Cardiac fibroblast (primary cell): ENCODE results near the gene XPO5.

Experiments
- DNase-seq, 2 donors: peaks; one replicate each; pipeline versions ENCODE4 v3.0.0 to v3.0.0-alpha.2; 2010; ENCODE audit warnings: low read depth in 2 of 2
- H3K4me3 ChIP-seq, 2 donors: replicated peaks in 1 of 2; 1 replicate in 1 of 2; 2 replicates in 1 of 2; pipeline ENCODE4 v1.5.1; 2011; ENCODE audit warnings: low read depth in 2 of 2, low read length in 2 of 2, mild to moderate bottlenecking in 2 of 2, moderate library complexity in 1 of 2
- TF ChIP-seq, protein P1 (sequence below): IDR thresholded peaks from one replicate; pipeline ENCODE4 v1.5.1; 2011; ENCODE audit warnings: low read depth, mild to moderate bottlenecking, low read length, inconsistent platforms

The XPO5 gene

DNA sequence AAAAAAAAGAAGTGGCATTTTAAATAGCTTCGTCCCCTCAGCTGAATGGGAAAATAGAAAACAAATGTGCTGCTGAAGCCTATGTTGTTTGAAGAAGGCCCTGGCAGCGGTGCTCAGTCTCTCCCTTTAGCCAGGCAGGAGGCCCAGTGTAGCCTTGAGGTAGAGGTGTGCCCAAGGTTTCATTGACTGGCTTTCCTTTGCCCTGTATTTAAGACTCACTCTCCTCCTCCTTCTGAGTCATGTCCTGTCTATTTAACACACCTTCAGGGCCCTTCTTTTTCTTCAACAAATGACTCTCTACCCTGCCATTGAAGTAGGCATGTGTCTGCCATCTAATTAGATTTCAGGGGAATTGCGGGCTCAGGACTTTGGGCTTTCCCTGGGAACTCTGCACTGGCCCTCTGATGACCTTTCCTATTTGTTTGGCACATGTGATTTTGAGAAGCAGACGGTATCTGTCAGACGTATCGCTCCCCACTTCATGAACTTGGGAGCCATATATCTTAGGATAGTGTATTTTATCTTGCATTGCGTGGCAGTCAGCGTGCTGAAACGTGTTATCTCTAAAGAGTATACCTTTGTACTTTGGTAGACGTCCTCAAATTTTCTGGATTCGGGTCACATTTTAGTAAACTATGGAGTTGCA, 94.1 kb downstream of the XPO5 start:
- TF ChIP-seq, protein P1, sequence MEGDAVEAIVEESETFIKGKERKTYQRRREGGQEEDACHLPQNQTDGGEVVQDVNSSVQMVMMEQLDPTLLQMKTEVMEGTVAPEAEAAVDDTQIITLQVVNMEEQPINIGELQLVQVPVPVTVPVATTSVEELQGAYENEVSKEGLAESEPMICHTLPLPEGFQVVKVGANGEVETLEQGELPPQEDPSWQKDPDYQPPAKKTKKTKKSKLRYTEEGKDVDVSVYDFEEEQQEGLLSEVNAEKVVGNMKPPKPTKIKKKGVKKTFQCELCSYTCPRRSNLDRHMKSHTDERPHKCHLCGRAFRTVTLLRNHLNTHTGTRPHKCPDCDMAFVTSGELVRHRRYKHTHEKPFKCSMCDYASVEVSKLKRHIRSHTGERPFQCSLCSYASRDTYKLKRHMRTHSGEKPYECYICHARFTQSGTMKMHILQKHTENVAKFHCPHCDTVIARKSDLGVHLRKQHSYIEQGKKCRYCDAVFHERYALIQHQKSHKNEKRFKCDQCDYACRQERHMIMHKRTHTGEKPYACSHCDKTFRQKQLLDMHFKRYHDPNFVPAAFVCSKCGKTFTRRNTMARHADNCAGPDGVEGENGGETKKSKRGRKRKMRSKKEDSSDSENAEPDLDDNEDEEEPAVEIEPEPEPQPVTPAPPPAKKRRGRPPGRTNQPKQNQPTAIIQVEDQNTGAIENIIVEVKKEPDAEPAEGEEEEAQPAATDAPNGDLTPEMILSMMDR = no peak
- DNase-seq = no peak
- no peak overlapping the region for H3K4me3 ChIP-seq

DNA sequence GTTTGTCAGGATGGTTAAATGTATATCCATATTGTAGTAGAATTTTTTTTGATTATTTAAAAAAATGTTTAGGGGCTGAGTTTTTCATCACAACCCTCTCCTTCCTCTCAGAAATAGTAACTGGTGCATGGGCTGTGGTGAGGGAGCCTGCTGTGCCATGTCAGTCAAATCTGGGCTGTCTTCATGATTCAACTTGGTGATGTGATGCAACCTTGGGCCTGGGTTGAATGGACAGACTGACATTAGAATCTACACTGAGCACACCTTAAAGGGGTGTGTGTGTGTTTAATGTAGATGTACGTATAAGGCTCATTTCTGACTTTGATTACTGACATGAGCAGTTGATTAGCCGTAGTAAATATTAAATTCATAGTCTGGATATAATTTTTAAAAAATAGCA, 94.8 kb downstream of the XPO5 start:
- TF ChIP-seq, protein P1 = no peak
- DNase-seq = no peak
- no peak overlapping the region for H3K4me3 ChIP-seq

DNA sequence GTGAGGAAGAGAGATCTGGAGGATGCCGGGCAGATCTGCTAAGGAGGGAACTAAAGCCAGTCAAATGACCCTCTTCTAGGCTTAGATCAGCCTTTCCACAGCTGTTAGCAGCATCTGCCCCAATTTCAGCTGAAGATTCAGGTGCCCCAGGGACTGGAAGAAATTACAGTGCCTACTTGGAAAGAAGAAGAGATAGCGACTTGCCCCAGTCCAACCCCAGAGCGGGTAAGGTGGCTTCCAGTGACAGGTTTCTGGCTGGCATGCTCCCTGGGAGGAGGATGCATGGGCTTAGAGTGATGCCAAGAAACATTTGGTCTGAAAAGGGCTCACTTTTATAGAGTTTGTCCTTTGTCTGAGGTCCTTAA, 97.8 kb downstream of the XPO5 start:
- peak overlapping the region; percentile 61 to 66 for H3K4me3 ChIP-seq
- TF ChIP-seq, protein P1 = no peak
- DNase-seq = no peak

DNA sequence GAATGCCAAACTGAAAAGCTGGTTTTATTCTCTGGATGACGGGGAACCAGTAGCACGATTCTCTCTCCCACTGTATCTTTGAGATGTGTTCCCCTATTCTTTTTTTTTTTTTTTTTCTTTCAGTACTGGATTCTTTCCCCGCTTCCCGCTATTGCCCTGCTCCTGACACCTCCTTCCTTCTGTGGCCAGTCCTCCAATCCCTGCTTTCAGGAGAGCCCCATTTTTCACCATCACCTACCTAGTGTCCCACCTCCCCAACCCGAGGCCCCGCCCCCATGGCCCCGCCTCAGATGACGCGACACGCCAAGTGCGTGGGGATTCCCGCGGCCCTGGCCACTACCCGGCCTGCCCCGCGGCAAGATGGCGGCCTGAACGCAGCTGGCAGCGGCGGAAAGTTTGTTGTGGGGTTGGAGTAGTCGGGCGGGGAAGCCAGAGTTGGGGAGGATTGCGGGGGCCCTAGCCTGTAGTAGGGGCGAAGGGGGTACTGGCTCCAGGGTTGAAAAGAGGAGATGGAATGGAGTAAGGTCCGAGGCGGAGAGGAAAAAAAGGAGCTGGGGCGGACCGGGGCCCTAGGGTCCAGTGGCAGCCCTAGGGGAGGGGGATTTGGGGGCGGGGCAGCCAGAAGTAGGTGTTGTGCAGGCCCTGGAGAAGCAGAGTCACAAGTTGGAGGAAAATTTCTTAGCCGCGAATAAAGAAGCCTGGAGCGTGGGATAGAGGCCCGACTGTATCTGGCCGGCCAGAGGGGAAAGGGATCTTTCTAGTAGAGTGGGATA, 98.4 kb downstream of the XPO5 start, which contains the start of gene TJAP1:
Gene TJAP1 (plus strand): TSS at position 336 of the 773 bp plus-strand sequence. CDS start 21,432 bp downstream, outside the sequence.
- TF ChIP-seq, protein P1 = no peak
- DNase-seq = peak; percentile 78 to 83
- H3K4me3 ChIP-seq = peak within 1 kb of the TSS; percentile 61 to 66

DNA sequence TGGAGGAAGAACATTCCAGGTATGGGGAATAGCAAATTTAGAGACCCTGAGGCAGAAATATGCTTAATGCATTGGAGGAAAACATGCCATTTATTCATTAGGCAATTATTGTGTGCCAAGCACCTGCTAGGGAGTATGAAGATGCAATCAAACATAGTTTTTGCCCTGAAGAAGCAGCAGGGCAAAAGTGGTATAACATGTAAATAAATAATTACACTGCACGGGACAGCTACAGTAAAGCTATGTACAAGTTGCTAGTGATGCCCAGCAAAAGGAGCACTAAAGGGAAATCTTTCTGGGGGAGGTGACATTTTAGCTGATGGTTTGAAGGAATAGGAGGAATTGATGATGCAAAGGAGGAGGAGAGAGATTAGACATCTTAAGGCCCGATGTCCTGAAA, 99.1 kb downstream of the XPO5 start:
- peak overlapping the region in 1 of 2 donors; percentile 66 for H3K4me3 ChIP-seq
- DNase-seq = no peak
- TF ChIP-seq, protein P1 = no peak

DNA sequence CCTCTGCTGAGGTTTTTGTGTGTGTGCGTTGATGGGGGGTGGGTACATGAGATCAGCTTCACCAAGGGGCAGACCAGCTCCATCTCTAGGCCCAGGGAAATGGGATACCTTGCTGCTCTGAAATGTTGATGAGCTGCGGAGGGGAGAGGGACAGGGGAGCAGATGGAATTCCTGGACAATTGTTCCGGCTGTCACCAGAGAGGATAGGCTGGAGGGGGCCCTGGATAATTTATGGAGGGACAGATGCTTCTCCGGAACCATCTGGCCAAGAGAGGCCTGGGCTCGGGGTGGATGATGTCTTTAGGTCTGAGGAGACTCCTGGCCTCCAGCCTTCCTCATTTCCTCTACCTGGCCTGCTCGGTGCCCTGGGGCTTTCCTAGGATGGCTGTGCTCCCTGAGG, 100.3 kb downstream of the XPO5 start:
- H3K4me3 ChIP-seq = no peak overlapping the region
- TF ChIP-seq, protein P1 = no peak
- no peak for DNase-seq
